MM.1S (cell line): ENCODE data around the gene ZNHIT3.

Experiments
- DNase-seq: peaks from one replicate; pipeline ENCODE4 v3.0.0-alpha.2; 2015
- H2AFZ ChIP-seq: fragments of 300-600 bp; sonication (generic); 2 replicates; pipeline ENCODE4 v1.6.0; 2016; ENCODE audit warnings: antibody characterized with exemption, low read length
- H3F3A ChIP-seq: fragments of 300-600 bp; sonication (generic); 2 replicates; pipeline ENCODE4 v1.6.1; 2016; ENCODE audit warnings: mild to moderate bottlenecking, antibody characterized with exemption, low read length, moderate library complexity, mixed read lengths; ENCODE audit not compliant: insufficient read depth
- H3K27ac ChIP-seq: fragments of 300-600 bp; sonication (generic); 2 replicates; pipeline ENCODE4 v1.5.1; 2016; ENCODE audit warnings: mild to moderate bottlenecking, low read length
- H3K27me3 ChIP-seq: fragments of 300-600 bp; sonication (generic); replicated peaks from 2 replicates; pipeline ENCODE4 v1.6.0; 2016; ENCODE audit warnings: low read length; ENCODE audit not compliant: insufficient read depth
- H3K36me3 ChIP-seq: fragments of 300-600 bp; sonication (generic); replicated peaks from 2 replicates; pipeline ENCODE4 v1.6.1; 2016; ENCODE audit warnings: mild to moderate bottlenecking, low read length, mixed read lengths; ENCODE audit not compliant: insufficient read depth
- H3K4me1 ChIP-seq: fragments of 300-600 bp; sonication (generic); 2 replicates; pipeline ENCODE4 v1.6.1; 2016; ENCODE audit warnings: low read length, mixed read lengths
- H3K4me2 ChIP-seq: fragments of 300-600 bp; sonication (generic); 2 replicates; pipeline ENCODE4 v1.6.0; 2016; ENCODE audit warnings: low read depth, low read length
- H3K4me3 ChIP-seq: fragments of 300-600 bp; sonication (generic); 2 replicates; pipeline ENCODE4 v1.5.1; 2016; ENCODE audit warnings: low read length, mixed read lengths
- H3K79me2 ChIP-seq: fragments of 300-600 bp; sonication (generic); 2 replicates; pipeline ENCODE4 v1.6.1; 2016; ENCODE audit warnings: mixed run types, low read length, mixed read lengths
- H3K9ac ChIP-seq: fragments of 300-600 bp; sonication (generic); 2 replicates; pipeline ENCODE4 v1.6.1; 2016; ENCODE audit warnings: low read length, mixed read lengths
- H3K9me2 ChIP-seq: fragments of 300-600 bp; sonication (generic); replicated peaks from 2 replicates; pipeline ENCODE4 v1.6.1; 2016; ENCODE audit warnings: mild to moderate bottlenecking, low read length, mixed read lengths; ENCODE audit not compliant: insufficient read depth
- H3K9me3 ChIP-seq: fragments of 300-600 bp; sonication (generic); replicated peaks from 2 replicates; pipeline ENCODE4 v1.6.1; 2016; ENCODE audit warnings: mild to moderate bottlenecking, low read length, mixed read lengths; ENCODE audit not compliant: insufficient read depth
- H4K20me1 ChIP-seq: fragments of 300-600 bp; sonication (generic); 2 replicates; pipeline ENCODE4 v1.6.1; 2016; ENCODE audit warnings: mild to moderate bottlenecking, low read length, moderate library complexity, mixed read lengths; ENCODE audit not compliant: insufficient read depth
- CTCF ChIP-seq: fragments of 300-600 bp; sonication (generic); IDR thresholded peaks from 2 replicates; pipeline ENCODE4 v1.5.1; 2016; ENCODE audit warnings: antibody characterized with exemption, low read length, mixed read lengths
- EZH2 ChIP-seq: fragments of 300-600 bp; sonication (generic); optimal IDR thresholded peaks from 2 replicates; pipeline ENCODE3; 2017; ENCODE audit warnings: low read depth, mild to moderate bottlenecking, antibody characterized with exemption, low read length, mixed read lengths
- EZH2phosphoT487 ChIP-seq: fragments of 300-600 bp; sonication (generic); IDR thresholded peaks from 2 replicates; pipeline ENCODE4 v1.6.1; 2018; ENCODE audit warnings: antibody characterized with exemption, low read length

Gene ZNHIT3

GRCh38 chr17:36510636-36511035 lies 24.2 kb downstream of the ZNHIT3 start:
- H3K9ac ChIP-seq: no peak overlapping the region
- no peaks in the 10 kb centered on the region for H4K20me1 ChIP-seq
- H3K27ac ChIP-seq: no peak overlapping the region
- TF ChIP-seq CTCF: no peak
- no peak for TF ChIP-seq EZH2
- TF ChIP-seq EZH2phosphoT487: no peak
- no peaks in the 10 kb centered on the region for H3K4me1 ChIP-seq
- H3K9me2 ChIP-seq: no peaks in the 10 kb centered on the region
- no peaks in the 10 kb centered on the region for H3F3A ChIP-seq
- H3K79me2 ChIP-seq: no peaks in the 10 kb centered on the region
- no peaks in the 10 kb centered on the region for H3K9me3 ChIP-seq
- no peaks in the 10 kb centered on the region for H3K27me3 ChIP-seq
- no peaks in the 10 kb centered on the region; the same call in 1 of the 2 replicates for H3K36me3 ChIP-seq
- no peak overlapping the region for H2AFZ ChIP-seq
- DNase-seq: no peak
- no peak overlapping the region for H3K4me2 ChIP-seq
- no peak overlapping the region for H3K4me3 ChIP-seq

- no peak for TF ChIP-seq CTCF
- no peak for TF ChIP-seq EZH2
- no peak for TF ChIP-seq EZH2phosphoT487
- Histone ChIP-seq H2AFZ (no peak overlapping the region), H3K36me3 (no peaks in the 10 kb centered on the region; the same call in 1 of the 2 replicates)
Observed at GRCh38 chr17:36511216-36511615, 24.7 kb downstream of the ZNHIT3 start.

GRCh38 chr17:36512641-36513040 lies 26.2 kb downstream of the ZNHIT3 start:
- Histone ChIP-seq H3K9me2 (no peaks in the 10 kb centered on the region), H3K79me2 (no peaks in the 10 kb centered on the region), H3K4me3 (no peak overlapping the region), H3K9ac (no peak overlapping the region), H3K4me1 (no peaks in the 10 kb centered on the region), H3F3A (no peaks in the 10 kb centered on the region), H4K20me1 (no peaks in the 10 kb centered on the region), H3K27me3 (no peaks in the 10 kb centered on the region), H2AFZ (no peak overlapping the region), H3K9me3 (no peaks in the 10 kb centered on the region), H3K36me3 (no peaks in the 10 kb centered on the region; the same call in 1 of the 2 replicates), H3K27ac (no peak overlapping the region), H3K4me2 (no peak overlapping the region)
- no peak for DNase-seq
- no peak for TF ChIP-seq EZH2
- TF ChIP-seq CTCF: no peak
- TF ChIP-seq EZH2phosphoT487: no peak

More at GRCh38 chr17:36511216-36511615, 24.7 kb downstream of the ZNHIT3 start:
- H4K20me1 ChIP-seq: no peaks in the 10 kb centered on the region
- H3K4me3 ChIP-seq: no peak overlapping the region
- no peak overlapping the region for H3K9ac ChIP-seq
- no peaks in the 10 kb centered on the region for H3K4me1 ChIP-seq
- H3K9me2 ChIP-seq: no peaks in the 10 kb centered on the region
- H3K79me2 ChIP-seq: no peaks in the 10 kb centered on the region
- no peak overlapping the region for H3K27ac ChIP-seq
- DNase-seq: no peak
- H3K27me3 ChIP-seq: no peaks in the 10 kb centered on the region
- H3K4me2 ChIP-seq: no peak overlapping the region
- no peaks in the 10 kb centered on the region for H3K9me3 ChIP-seq
- no peaks in the 10 kb centered on the region for H3F3A ChIP-seq
